HepG2 (cell line): Measurements from ENCODE around the gene ATG2A. TPM values are rescaled to one million over a fixed set of nuclear protein-coding genes. Genes with fewer than 3 reads are reported as not detected.

Source experiments
- CEBPB ChIP-seq: IDR thresholded peaks from 2 replicates; pipeline ENCODE4 v1.6.1; 2011; ENCODE audit warnings: low read depth, low read length, improper control_type of control experiment, borderline replicate concordance
- DRAP1 ChIP-seq: IDR thresholded peaks from 2 replicates; pipeline ENCODE4 v1.6.1; 2016; ENCODE audit warnings: missing genetic modification reagents, missing compliant biosample characterization
- KMT2B ChIP-seq: IDR thresholded peaks from 2 replicates; pipeline ENCODE4 v1.6.1; 2016; ENCODE audit warnings: missing genetic modification reagents, missing compliant biosample characterization
- NFYC ChIP-seq: IDR thresholded peaks from 2 replicates; pipeline ENCODE4 v1.6.1; 2016; ENCODE audit warnings: missing genetic modification reagents, missing compliant biosample characterization
- PAWR ChIP-seq: sonication (generic); formaldehyde crosslinking; IDR thresholded peaks from 2 replicates; pipeline ENCODE4 v1.4.0; 2020; ENCODE audit warnings: missing genetic modification reagents, mild to moderate bottlenecking, borderline replicate concordance
- TBX2 ChIP-seq: sonication (generic); formaldehyde crosslinking; IDR thresholded peaks from 2 replicates; pipeline ENCODE4 v1.5.0; 2020; ENCODE audit warnings: missing genetic modification reagents, mild to moderate bottlenecking, borderline replicate concordance
- TGIF2 ChIP-seq: IDR thresholded peaks from 2 replicates; pipeline ENCODE4 v1.6.1; 2016; ENCODE audit warnings: control low read depth, missing compliant biosample characterization
- USF2 ChIP-seq, 2 experiments: sonication (generic) in 1 of 2; formaldehyde crosslinking in 1 of 2; IDR thresholded peaks; 2 replicates each; pipeline versions ENCODE4 v1.5.1 to v1.6.1; 2011 to 2020; ENCODE audit warnings: borderline replicate concordance in 1 of 2, low read depth in 1 of 2, low read length in 1 of 2, mild to moderate bottlenecking in 1 of 2, missing genetic modification reagents in 1 of 2, moderate library complexity in 1 of 2
- ZBTB8A ChIP-seq: sonication (generic); formaldehyde crosslinking; IDR thresholded peaks from 2 replicates; pipeline ENCODE4 v1.4.0; 2020; ENCODE audit warnings: mild to moderate bottlenecking, low read depth, missing genetic modification reagents, borderline replicate concordance
- ZNF430 ChIP-seq: sonication (generic); formaldehyde crosslinking; IDR thresholded peaks from 2 replicates; pipeline ENCODE4 v1.9.0; 2021; ENCODE audit warnings: mild to moderate bottlenecking, missing genetic modification reagents
- polyA plus RNA-seq, 8 experiments: library from polyadenylated mRNA; depleted of rRNA in 3 of 8; stranded (reverse) in 7 of 8; unstranded in 1 of 8; fragments of >200 nt; fragmentation: Illumina TruSeq in 4 of 8; extraction: Trizol in 4 of 8; gene quantifications; 2 replicates each; pipeline versions ENCODE4 v1.2.1 to v1.2.3, GENCODE V29; 2011 to 2016; ENCODE audit warnings: low read depth in 4 of 8, missing spikeins in 1 of 8, mixed read lengths in 1 of 8; ENCODE audit not compliant: insufficient read depth in 1 of 8
- total RNA-seq, 5 experiments: library from RNA; depleted of rRNA; stranded (reverse); fragments of >200 nt; fragmentation: Illumina TruSeq; extraction: Trizol; gene quantifications; 2 replicates each; pipeline ENCODE4 v1.2.3, GENCODE V29; 2016; ENCODE audit warnings: low read depth in 1 of 5
- TF ChIP-seq, protein P1 (sequence below), 2 experiments: fragments of 450-650 bp in 1 of 2; sonication (generic) in 1 of 2; formaldehyde crosslinking in 1 of 2; IDR thresholded peaks; 2 replicates each; pipeline versions ENCODE4 v1.6.1 to v1.8.0; 2016 to 2022; ENCODE audit warnings: antibody characterized with exemption in 1 of 2, mild to moderate bottlenecking in 1 of 2, missing genetic modification reagents in 1 of 2
- TF ChIP-seq, protein P2 (sequence below): sonication (generic); formaldehyde crosslinking; IDR thresholded peaks from 2 replicates; pipeline ENCODE4 v1.9.0; 2021; ENCODE audit warnings: missing genetic modification reagents, borderline replicate concordance

The ATG2A gene
- total and polyA plus RNA-seq, 2 of the 13 experiments (the other 11 are each of a cell fraction or from before 2014, with no cell fraction given): 6.7 to 8.0 TPM

DNA sequence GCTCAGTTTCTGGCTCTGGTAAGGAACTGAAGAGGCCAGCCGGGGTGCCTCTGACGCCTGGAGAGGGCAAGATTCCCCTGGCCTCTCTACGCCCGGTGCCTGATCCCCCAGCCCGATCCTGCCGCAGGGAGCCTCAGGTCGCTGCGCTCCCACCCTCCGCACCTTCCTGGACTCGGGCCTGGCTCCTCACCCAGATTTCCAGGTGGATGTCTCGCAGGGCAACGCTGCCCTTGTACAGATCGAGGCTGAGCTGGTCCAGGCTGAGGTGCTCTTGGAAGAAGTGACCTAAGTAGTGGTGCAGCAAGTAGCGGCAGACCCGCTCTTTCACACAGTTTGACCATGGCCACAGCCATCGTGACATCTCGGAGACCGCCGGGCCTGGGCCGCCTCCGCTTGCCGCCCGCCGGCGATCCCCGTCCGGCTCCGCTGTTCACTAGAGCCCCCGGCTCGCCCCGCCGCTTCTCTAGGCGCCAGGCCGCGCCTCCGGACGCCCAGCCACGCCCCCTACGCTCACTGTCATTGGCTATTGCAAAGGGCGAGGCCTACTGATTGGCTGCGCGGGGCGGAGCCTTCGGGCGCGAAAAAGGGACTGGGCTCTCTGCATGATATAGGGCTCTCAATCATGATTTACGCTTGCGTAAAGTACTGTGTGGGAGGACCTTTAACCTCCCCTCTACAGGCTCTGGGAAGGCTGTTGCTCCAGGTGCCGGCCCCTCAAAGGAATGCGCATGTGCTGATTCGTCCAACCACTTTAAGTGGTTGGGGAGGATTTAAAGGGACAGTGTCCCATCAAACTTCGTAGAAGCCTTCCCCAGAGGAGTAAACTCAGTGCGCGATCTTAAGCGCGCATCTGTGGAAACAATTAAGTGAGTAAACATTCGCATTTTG, at the start of gene ATG2A (continued):
- TF ChIP-seq, protein P1, sequence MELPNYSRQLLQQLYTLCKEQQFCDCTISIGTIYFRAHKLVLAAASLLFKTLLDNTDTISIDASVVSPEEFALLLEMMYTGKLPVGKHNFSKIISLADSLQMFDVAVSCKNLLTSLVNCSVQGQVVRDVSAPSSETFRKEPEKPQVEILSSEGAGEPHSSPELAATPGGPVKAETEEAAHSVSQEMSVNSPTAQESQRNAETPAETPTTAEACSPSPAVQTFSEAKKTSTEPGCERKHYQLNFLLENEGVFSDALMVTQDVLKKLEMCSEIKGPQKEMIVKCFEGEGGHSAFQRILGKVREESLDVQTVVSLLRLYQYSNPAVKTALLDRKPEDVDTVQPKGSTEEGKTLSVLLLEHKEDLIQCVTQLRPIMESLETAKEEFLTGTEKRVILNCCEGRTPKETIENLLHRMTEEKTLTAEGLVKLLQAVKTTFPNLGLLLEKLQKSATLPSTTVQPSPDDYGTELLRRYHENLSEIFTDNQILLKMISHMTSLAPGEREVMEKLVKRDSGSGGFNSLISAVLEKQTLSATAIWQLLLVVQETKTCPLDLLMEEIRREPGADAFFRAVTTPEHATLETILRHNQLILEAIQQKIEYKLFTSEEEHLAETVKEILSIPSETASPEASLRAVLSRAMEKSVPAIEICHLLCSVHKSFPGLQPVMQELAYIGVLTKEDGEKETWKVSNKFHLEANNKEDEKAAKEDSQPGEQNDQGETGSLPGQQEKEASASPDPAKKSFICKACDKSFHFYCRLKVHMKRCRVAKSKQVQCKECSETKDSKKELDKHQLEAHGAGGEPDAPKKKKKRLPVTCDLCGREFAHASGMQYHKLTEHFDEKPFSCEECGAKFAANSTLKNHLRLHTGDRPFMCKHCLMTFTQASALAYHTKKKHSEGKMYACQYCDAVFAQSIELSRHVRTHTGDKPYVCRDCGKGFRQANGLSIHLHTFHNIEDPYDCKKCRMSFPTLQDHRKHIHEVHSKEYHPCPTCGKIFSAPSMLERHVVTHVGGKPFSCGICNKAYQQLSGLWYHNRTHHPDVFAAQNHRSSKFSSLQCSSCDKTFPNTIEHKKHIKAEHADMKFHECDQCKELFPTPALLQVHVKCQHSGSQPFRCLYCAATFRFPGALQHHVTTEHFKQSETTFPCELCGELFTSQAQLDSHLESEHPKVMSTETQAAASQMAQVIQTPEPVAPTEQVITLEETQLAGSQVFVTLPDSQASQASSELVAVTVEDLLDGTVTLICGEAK (IDR thresholded peaks at IDR 0.05): no peak
- TF ChIP-seq, protein P1 (CRISPR knock-in tag; IDR thresholded peaks at IDR 0.05): peak; percentile 81
- TF ChIP-seq ZBTB8A (CRISPR knock-in tag) (no peak), TBX2 (CRISPR knock-in tag) (peak; percentile 73), PAWR (CRISPR knock-in tag) (no peak), TGIF2 (CRISPR knock-in tag) (0 out of 2 replicates have a peak, but pooled peaks have one; percentile 67), ZNF430 (peak; percentile 82), NFYC (CRISPR knock-in tag) (peak; percentile 90), CEBPB (peak; percentile 87), DRAP1 (CRISPR knock-in tag) (peak; percentile 89), KMT2B (0 out of 2 replicates have a peak, but pooled peaks have one; percentile 8), USF2 (IDR thresholded peaks at IDR 0.05; ENCODE audit: low read depth, low read length) (no peak), USF2 (CRISPR knock-in tag; IDR thresholded peaks at IDR 0.05; ENCODE audit: borderline replicate concordance) (no peak; the same call in 1 of the 2 replicates)
- TF ChIP-seq, protein P2, sequence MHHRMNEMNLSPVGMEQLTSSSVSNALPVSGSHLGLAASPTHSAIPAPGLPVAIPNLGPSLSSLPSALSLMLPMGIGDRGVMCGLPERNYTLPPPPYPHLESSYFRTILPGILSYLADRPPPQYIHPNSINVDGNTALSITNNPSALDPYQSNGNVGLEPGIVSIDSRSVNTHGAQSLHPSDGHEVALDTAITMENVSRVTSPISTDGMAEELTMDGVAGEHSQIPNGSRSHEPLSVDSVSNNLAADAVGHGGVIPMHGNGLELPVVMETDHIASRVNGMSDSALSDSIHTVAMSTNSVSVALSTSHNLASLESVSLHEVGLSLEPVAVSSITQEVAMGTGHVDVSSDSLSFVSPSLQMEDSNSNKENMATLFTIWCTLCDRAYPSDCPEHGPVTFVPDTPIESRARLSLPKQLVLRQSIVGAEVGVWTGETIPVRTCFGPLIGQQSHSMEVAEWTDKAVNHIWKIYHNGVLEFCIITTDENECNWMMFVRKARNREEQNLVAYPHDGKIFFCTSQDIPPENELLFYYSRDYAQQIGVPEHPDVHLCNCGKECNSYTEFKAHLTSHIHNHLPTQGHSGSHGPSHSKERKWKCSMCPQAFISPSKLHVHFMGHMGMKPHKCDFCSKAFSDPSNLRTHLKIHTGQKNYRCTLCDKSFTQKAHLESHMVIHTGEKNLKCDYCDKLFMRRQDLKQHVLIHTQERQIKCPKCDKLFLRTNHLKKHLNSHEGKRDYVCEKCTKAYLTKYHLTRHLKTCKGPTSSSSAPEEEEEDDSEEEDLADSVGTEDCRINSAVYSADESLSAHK (CRISPR knock-in tag): no peak
